Measurements from ENCODE around the gene LY86. TPM values are rescaled to one million over a fixed set of nuclear protein-coding genes. Genes with fewer than 3 reads are reported as not detected.

LY86 gene
- total RNA-seq, 1 experiment from 2014 or later = not detected

GRCh38 chr6:6545616-6546317 lies 42.8 kb upstream of the LY86 start:
- no peak overlapping the region for H3K27ac Mint-ChIP-seq (ENCODE audit: low read depth, unreplicated experiment)
- TF ChIP-seq CTCF (IDR thresholded peaks at IDR 0.05; ENCODE audit: unreplicated experiment) = no peak
- no peaks in the 10 kb centered on the region for H3K9me3 Mint-ChIP-seq (ENCODE audit: unreplicated experiment)
- ChIA-PET POLR2A (no interaction called here), CTCF (interaction anchor here (0.6 to 4.3 kb wide), 14 partner anchors 9 to 1090 kb away, joined by 3 to 111 read pairs (median 4); no protein-coding TSS in a partner anchor)
- no TSS peak for BruUV-seq (replicated peaks)
- no peak for DNase-seq (ENCODE audit: unreplicated experiment)
- peaks cover 23% of the 10 kb centered on the region for H3K27me3 Mint-ChIP-seq (ENCODE audit: insufficient read depth, unreplicated experiment)
- intact Hi-C loops (cut with micrococcal nuclease) = loop anchor here (2.0 kb wide), 3 partner anchors 51 to 325 kb away; no protein-coding TSS in a partner anchor
- H3K4me1 Mint-ChIP-seq (ENCODE audit: insufficient read depth, unreplicated experiment) = no peaks in the 10 kb centered on the region
- no peak overlapping the region for H3K4me3 Mint-ChIP-seq (ENCODE audit: unreplicated experiment)
- peaks cover 7% of the 10 kb centered on the region for H3K36me3 Mint-ChIP-seq (ENCODE audit: insufficient read depth, unreplicated experiment)

- peak overlapping the region; percentile 53 for H3K4me3 Mint-ChIP-seq (ENCODE audit: unreplicated experiment)
- no peaks in the 10 kb centered on the region for H3K9me3 Mint-ChIP-seq (ENCODE audit: unreplicated experiment)
- intact Hi-C loops (cut with micrococcal nuclease) = loop anchor here (1.0 to 2.0 kb wide), 9 partner anchors 52 to 1124 kb away; no protein-coding TSS in a partner anchor
- H3K27me3 Mint-ChIP-seq (ENCODE audit: insufficient read depth, unreplicated experiment) = peaks cover 22% of the 10 kb centered on the region
- ChIA-PET POLR2A (interaction anchor here (0.6 to 2.2 kb wide), 2 partner anchors 11 to 1076 kb away, joined by 3 to 4 read pairs; no protein-coding TSS in a partner anchor), CTCF (interaction anchor here (0.6 to 4.3 kb wide), 29 partner anchors 8 to 1417 kb away, joined by 3 to 111 read pairs (median 4); no protein-coding TSS in a partner anchor)
- H3K36me3 Mint-ChIP-seq (ENCODE audit: insufficient read depth, unreplicated experiment) = peaks cover 7% of the 10 kb centered on the region
- no TSS peak for BruUV-seq (replicated peaks)
- no peaks in the 10 kb centered on the region for H3K4me1 Mint-ChIP-seq (ENCODE audit: insufficient read depth, unreplicated experiment)
- TF ChIP-seq CTCF (IDR thresholded peaks at IDR 0.05; ENCODE audit: unreplicated experiment) = no peak
- no peak for DNase-seq (ENCODE audit: unreplicated experiment)
- H3K27ac Mint-ChIP-seq (ENCODE audit: low read depth, unreplicated experiment) = no peak overlapping the region
Observed at GRCh38 chr6:6546318-6547109, 42.0 kb upstream of the LY86 start.

- ChIA-PET CTCF (interaction anchor here (0.6 to 4.3 kb wide), 40 partner anchors 8 to 1418 kb away, joined by 3 to 111 read pairs (median 4); partner anchors contain the start of gene F13A1), POLR2A (interaction anchor here (0.6 to 2.2 kb wide), 2 partner anchors 12 to 1076 kb away, joined by 3 to 4 read pairs; no protein-coding TSS in a partner anchor)
- no peak overlapping the region for H3K27ac Mint-ChIP-seq (ENCODE audit: low read depth, unreplicated experiment)
- peak overlapping the region; percentile 53 for H3K4me3 Mint-ChIP-seq (ENCODE audit: unreplicated experiment)
- peak; percentile 76 for DNase-seq (ENCODE audit: unreplicated experiment)
- no peaks in the 10 kb centered on the region for H3K4me1 Mint-ChIP-seq (ENCODE audit: insufficient read depth, unreplicated experiment)
- intact Hi-C loops (cut with micrococcal nuclease) = loop anchor here (1.0 to 2.0 kb wide), 9 partner anchors 52 to 1125 kb away; no protein-coding TSS in a partner anchor
- H3K9me3 Mint-ChIP-seq (ENCODE audit: unreplicated experiment) = no peaks in the 10 kb centered on the region
- TF ChIP-seq CTCF (IDR thresholded peaks at IDR 0.05; ENCODE audit: unreplicated experiment) = peak; percentile 92
- peaks cover 14% of the 10 kb centered on the region for H3K27me3 Mint-ChIP-seq (ENCODE audit: insufficient read depth, unreplicated experiment)
- BruUV-seq (replicated peaks) = no TSS peak
- H3K36me3 Mint-ChIP-seq (ENCODE audit: insufficient read depth, unreplicated experiment) = peaks cover 7% of the 10 kb centered on the region
Observed at GRCh38 chr6:6547110-6547879, 41.2 kb upstream of the LY86 start.
